ENCODE measurements around the gene ST3GAL3. TPM values are rescaled to one million over a fixed set of nuclear protein-coding genes. Genes with fewer than 3 reads are reported as not detected.
A peak's percentile ranks its signal among the peaks of the same experiment; 100 is the strongest.

ST3GAL3 gene
- total RNA-seq, 1 donor from 2014 or later = 24.3 TPM

DNA sequence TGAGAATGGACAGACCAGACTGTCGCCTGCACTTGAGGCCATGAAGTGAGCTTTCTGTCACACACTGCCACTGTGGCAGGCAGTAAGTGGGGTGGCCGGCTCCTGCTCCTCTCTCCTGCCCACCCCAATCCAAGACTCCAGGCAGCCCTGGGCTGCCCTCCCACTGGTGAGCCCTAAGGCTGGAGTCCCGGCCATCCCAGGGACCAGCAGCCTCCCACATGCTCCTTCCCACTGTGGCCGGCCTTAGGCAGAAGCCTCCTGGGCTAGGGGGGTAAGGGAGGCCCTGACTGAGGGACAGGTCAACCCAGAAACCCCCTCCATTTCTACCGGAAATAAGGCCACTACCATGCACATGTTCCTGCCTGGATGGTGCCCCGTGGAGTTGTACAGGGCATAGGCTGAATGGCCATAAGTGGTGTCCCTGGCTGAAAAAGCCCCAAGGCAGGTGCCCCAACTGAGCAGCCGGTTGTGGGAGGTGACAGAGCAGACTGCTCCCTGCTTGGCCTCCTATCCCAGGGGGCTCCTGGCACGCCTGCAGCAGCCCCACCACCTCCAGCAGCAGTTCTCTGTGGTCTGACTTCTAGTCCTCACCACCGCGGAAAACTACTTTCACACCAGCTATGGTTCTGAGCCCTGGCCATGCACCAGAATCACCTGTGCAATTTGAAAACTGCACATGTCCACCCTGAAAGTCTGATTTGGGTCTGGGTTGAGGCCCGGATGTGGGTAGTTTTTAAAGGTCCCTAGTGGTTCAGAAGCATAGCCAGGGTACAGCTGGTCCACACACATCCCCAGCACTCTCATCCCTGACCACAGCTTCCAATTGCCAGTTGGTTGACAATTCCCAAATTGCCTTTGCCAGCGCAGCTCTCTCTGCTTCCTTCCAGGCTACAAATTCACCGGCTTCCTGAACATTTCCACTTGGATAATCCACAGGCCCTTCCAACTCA lies 224.7 kb downstream of the ST3GAL3 start:
- Mint-ChIP-seq H3K9me3 (no peaks in the 10 kb centered on the region), H3K4me3 (no peak overlapping the region), H3K27me3 (peaks cover 22% of the 10 kb centered on the region), H3K4me1 (peaks cover 19% of the 10 kb centered on the region), H3K27ac (no peak overlapping the region), H3K36me3 (ENCODE audit: low read depth) (no peaks in the 10 kb centered on the region)
- no peak for ATAC-seq (ENCODE audit: low read depth)
- ChIA-PET CTCF (interaction anchor here (1.1 to 5.7 kb wide), 3 partner anchors 11 to 167 kb away, joined by 3 to 123 read pairs (median 3); no protein-coding TSS in a partner anchor), POLR2A (interaction anchor here (1.1 kb wide), 1 partner anchor 15 kb away, joined by 3 read pairs; the partner anchor contains the start of gene IPO13)
- DNase-seq = no peak
- intact Hi-C loops (cut with micrococcal nuclease) = loop anchor here (5.0 kb wide), 1 partner anchor 100 kb away; the partner anchor contains the start of gene SLC6A9
- TF ChIP-seq, protein P1, sequence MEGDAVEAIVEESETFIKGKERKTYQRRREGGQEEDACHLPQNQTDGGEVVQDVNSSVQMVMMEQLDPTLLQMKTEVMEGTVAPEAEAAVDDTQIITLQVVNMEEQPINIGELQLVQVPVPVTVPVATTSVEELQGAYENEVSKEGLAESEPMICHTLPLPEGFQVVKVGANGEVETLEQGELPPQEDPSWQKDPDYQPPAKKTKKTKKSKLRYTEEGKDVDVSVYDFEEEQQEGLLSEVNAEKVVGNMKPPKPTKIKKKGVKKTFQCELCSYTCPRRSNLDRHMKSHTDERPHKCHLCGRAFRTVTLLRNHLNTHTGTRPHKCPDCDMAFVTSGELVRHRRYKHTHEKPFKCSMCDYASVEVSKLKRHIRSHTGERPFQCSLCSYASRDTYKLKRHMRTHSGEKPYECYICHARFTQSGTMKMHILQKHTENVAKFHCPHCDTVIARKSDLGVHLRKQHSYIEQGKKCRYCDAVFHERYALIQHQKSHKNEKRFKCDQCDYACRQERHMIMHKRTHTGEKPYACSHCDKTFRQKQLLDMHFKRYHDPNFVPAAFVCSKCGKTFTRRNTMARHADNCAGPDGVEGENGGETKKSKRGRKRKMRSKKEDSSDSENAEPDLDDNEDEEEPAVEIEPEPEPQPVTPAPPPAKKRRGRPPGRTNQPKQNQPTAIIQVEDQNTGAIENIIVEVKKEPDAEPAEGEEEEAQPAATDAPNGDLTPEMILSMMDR (IDR thresholded peaks at IDR 0.05) = no peak

DNA sequence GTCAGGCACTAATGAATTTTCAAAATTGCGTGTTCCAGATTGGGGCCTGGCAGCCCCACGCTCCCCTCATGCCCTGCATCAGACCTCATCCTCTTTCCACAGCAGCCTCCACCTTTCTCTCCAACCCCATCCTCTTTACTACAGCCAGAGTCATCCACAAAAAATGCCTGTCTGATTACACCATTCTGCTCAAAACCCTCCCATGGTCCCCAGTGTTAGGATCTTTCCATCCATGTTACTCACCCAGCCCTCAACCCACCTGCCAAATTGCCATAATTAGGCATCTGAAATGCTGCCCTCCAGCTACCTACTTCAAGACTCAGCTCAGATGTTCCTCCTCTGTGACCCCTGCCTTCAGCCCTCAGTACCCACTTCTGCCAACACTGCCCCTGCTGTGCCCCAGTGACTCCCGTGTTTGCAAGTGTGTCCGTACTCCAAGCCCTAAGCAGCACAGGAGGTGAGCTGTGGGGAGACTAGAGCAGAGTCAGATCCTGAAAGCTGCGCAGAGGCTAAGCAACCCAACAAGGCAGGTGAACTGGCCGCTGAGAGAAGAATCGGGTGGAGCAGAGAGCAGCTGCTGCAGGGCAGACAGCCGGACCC lies 225.6 kb downstream of the ST3GAL3 start:
- intact Hi-C loops (cut with micrococcal nuclease) = loop anchor here (5.0 kb wide), 1 partner anchor 99 kb away; the partner anchor contains the start of gene SLC6A9
- H3K36me3 Mint-ChIP-seq (ENCODE audit: low read depth) = no peaks in the 10 kb centered on the region
- TF ChIP-seq, protein P1 (IDR thresholded peaks at IDR 0.05) = no peak
- H3K4me1 Mint-ChIP-seq = peaks cover 19% of the 10 kb centered on the region
- ATAC-seq (ENCODE audit: low read depth) = no peak
- no peak overlapping the region for H3K27ac Mint-ChIP-seq
- H3K4me3 Mint-ChIP-seq = no peak overlapping the region
- CTCF ChIA-PET = interaction anchor here (1.1 to 5.7 kb wide), 4 partner anchors 10 to 168 kb away, joined by 3 to 123 read pairs (median 14); partner anchors contain the start of gene IPO13
- peaks cover 22% of the 10 kb centered on the region for H3K27me3 Mint-ChIP-seq
- H3K9me3 Mint-ChIP-seq = no peaks in the 10 kb centered on the region
- no peak for DNase-seq
- POLR2A ChIA-PET = interaction anchor here (1.1 kb wide), 1 partner anchor 14 kb away, joined by 3 read pairs; the partner anchor contains the start of gene IPO13

DNA sequence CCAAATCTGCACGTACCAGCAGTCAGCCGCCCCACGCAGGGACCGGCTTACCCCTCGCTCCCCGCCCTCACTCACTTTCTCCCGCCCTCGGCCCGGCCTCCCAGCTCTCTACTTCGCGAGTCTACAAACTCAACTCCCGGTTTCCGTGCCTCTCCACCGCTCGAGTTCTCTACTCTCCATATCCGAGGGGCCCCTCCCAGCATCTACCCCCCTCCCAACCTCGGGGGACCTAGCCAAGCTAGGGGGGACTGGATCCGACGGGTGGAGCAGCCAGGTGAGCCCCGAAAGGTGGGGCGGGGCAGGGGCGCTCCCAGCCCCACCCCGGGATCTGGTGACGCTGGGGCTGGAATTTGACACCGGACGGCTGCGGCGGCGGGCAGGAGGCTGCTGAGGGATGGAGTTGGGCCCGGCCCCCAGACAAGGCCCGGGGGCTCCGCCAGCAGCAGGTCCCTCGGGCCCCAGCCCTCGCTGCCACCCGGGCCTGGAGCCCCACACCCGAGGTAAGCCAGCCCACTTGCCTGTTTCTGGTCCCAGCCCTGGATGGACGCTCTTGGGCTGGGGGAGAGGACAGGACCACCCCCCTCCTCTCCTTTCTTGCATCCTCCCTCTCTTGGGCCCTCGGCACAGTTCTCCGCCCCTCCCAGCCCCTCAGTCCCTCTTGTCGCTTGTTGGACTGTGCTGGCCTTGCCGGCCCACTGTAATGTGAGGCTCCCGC lies 226.2 kb downstream of the ST3GAL3 start, which contains the start of gene ARTN:
TSS of gene ARTN (plus strand) at position 416 of the 715 bp plus-strand sequence. CDS start 1,856 bp downstream, outside the sequence.
- Mint-ChIP-seq H3K9me3 (no peaks in the 10 kb centered on the region), H3K4me3 (peak within 1 kb of the TSS; percentile 62), H3K27ac (no peak within 1 kb of the TSS), H3K4me1 (peaks cover 19% of the 10 kb centered on the region), H3K27me3 (peaks cover 22% of the 10 kb centered on the region), H3K36me3 (ENCODE audit: low read depth) (peaks cover 2% of the 10 kb centered on the region)
- POLR2A ChIA-PET = interaction anchor here (1.1 kb wide), 1 partner anchor 13 kb away, joined by 3 read pairs; the partner anchor contains the start of gene IPO13
- ATAC-seq (ENCODE audit: low read depth) = no peak
- TF ChIP-seq, protein P1 (IDR thresholded peaks at IDR 0.05) = no peak
- no peak for DNase-seq
- CTCF ChIA-PET = interaction anchor here (1.1 to 5.7 kb wide), 8 partner anchors 10 to 404 kb away, joined by 3 to 123 read pairs (median 5); partner anchors contain the start of gene IPO13
- intact Hi-C loops (cut with micrococcal nuclease) = loop anchor here (1.0 to 5.0 kb wide), 4 partner anchors 99 to 706 kb away; partner anchors contain the start of gene SLC6A9

DNA sequence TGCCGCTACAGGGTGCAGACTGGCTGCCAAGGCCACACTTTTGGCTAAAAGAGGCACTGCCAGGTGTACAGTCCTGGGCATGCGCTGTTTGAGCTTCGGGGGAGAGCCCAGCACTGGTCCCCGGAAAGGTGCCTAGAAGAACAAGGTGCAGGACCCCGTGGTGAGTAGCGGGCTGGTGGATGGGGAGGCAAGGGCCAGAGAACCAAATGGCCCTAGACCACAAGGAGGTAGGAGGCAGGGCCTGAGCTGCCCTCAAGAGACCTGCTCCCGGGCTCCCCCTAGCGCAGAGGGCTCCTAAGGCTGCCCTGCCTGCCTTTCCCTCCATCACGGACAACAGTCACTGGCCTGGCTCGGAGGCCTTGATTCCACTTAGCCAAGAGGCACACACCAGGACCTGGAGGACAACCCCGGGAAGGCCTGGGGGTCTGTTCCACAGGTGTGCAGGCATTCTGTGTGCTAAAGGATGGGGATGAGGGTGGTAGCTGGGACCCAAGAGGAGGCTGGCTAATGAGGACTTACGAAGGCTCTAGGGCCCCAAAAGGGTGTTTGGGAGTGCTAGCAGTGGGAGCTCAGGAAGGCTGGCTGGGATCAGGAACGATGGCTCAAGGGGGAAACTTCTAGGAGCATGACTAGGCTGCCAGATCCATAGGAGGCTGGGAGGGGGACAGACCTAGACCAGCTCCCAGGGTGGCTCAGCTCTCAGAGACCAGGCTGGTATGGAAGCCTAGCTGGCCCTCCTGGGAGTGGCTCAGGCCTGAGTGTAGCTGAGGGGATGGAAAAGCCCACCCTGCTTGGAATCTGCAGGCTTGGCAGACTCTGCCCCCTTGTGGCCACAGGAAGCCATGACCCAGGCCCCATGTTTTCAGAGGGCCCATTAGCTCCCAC lies 227.0 kb downstream of the ST3GAL3 start:
- H3K9me3 Mint-ChIP-seq = no peaks in the 10 kb centered on the region
- H3K36me3 Mint-ChIP-seq (ENCODE audit: low read depth) = peaks cover 2% of the 10 kb centered on the region
- ATAC-seq (ENCODE audit: low read depth) (peak; percentile 67), DNase-seq (peak; percentile 37)
- H3K27ac Mint-ChIP-seq = no peak overlapping the region
- H3K27me3 Mint-ChIP-seq = peaks cover 22% of the 10 kb centered on the region
- CTCF ChIA-PET = interaction anchor here (0.9 to 5.7 kb wide), 21 partner anchors 8 to 715 kb away, joined by 3 to 123 read pairs (median 4); partner anchors contain the start of genes DPH2 and IPO13
- intact Hi-C loops (cut with micrococcal nuclease) = loop anchor here (1.0 to 5.0 kb wide), 4 partner anchors 98 to 707 kb away; partner anchors contain the start of gene SLC6A9
- TF ChIP-seq, protein P1 (IDR thresholded peaks at IDR 0.05) = no peak
- POLR2A ChIA-PET = interaction anchor here (1.0 to 1.8 kb wide), 4 partner anchors 11 to 96 kb away, joined by 3 to 5 read pairs (median 3); partner anchors contain the start of genes IPO13 and SLC6A9
- peak overlapping the region; percentile 62 for H3K4me3 Mint-ChIP-seq
- H3K4me1 Mint-ChIP-seq = peaks cover 19% of the 10 kb centered on the region
